H9 (cell line): ENCODE results near the gene CLK4. TPM values are rescaled to one million over a fixed set of nuclear protein-coding genes. Genes with fewer than 3 reads are reported as not detected.

Source experiments
- DNase-seq: peaks from one replicate; pipeline ENCODE4 v3.0.0-alpha.2; 2017
- H2AFZ ChIP-seq: one replicate; pipeline ENCODE4 v1.6.1; 2013; ENCODE audit warnings: mild to moderate bottlenecking, low read length, control low read depth, moderate library complexity
- H2AK5ac ChIP-seq: 2 replicates; pipeline ENCODE4 v1.6.1; 2013; ENCODE audit warnings: low read length, control low read depth, mixed read lengths; ENCODE audit not compliant: insufficient read length
- H2BK120ac ChIP-seq: one replicate; pipeline ENCODE4 v1.6.1; 2013; ENCODE audit warnings: low read depth, mild to moderate bottlenecking, low read length, control low read depth, inconsistent platforms; ENCODE audit not compliant: poor library complexity, severe bottlenecking
- H2BK12ac ChIP-seq: 2 replicates; pipeline ENCODE4 v1.6.1; 2013; ENCODE audit warnings: low read length, control low read depth, mixed read lengths, low read depth; ENCODE audit not compliant: insufficient read length
- H2BK15ac ChIP-seq: 2 replicates; pipeline ENCODE4 v1.6.1; 2013; ENCODE audit warnings: low read depth, low read length, control low read depth
- H2BK20ac ChIP-seq: one replicate; pipeline ENCODE4 v1.6.1; 2013; ENCODE audit warnings: low read depth, mild to moderate bottlenecking, low read length, control low read depth, inconsistent platforms; ENCODE audit not compliant: poor library complexity, severe bottlenecking
- H2BK5ac ChIP-seq: 2 replicates; pipeline ENCODE4 v1.6.1; 2013; ENCODE audit warnings: low read length, control low read depth, mixed read lengths; ENCODE audit not compliant: insufficient read length
- H3K14ac ChIP-seq: 2 replicates; pipeline ENCODE4 v1.6.1; 2013; ENCODE audit warnings: low read length, control low read depth; ENCODE audit not compliant: insufficient read depth
- H3K18ac ChIP-seq: 2 replicates; pipeline ENCODE4 v1.6.1; 2013; ENCODE audit warnings: low read depth, mild to moderate bottlenecking, mixed read lengths, low read length, control low read depth; ENCODE audit not compliant: insufficient read length
- H3K23ac ChIP-seq: 2 replicates; pipeline ENCODE4 v1.6.1; 2013; ENCODE audit warnings: low read length, control low read depth, mixed read lengths, low read depth; ENCODE audit not compliant: insufficient read length
- H3K23me2 ChIP-seq: 2 replicates; pipeline ENCODE4 v1.6.1; 2013; ENCODE audit warnings: low read depth, mild to moderate bottlenecking, mixed read lengths, low read length, control low read depth; ENCODE audit not compliant: insufficient read length, poor library complexity, severe bottlenecking
- H3K27ac ChIP-seq: 2 replicates; pipeline ENCODE4 v1.5.1; 2013; ENCODE audit warnings: low read length, control low read depth, mixed read lengths, low read depth; ENCODE audit not compliant: insufficient read length
- H3K27me3 ChIP-seq: 2 replicates; pipeline ENCODE4 v1.6.1; 2013; ENCODE audit warnings: low read length, control low read depth, inconsistent platforms; ENCODE audit not compliant: insufficient read depth
- H3K4ac ChIP-seq: 2 replicates; pipeline ENCODE4 v1.6.1; 2013; ENCODE audit warnings: low read depth, mild to moderate bottlenecking, control low read depth, inconsistent platforms, low read length, moderate library complexity
- H3K4me1 ChIP-seq: 2 replicates; pipeline ENCODE4 v1.6.1; 2013; ENCODE audit warnings: low read length, control low read depth, inconsistent platforms; ENCODE audit not compliant: insufficient read depth
- H3K4me2 ChIP-seq: 2 replicates; pipeline ENCODE4 v1.6.1; 2013; ENCODE audit warnings: low read length, control low read depth, mixed read lengths; ENCODE audit not compliant: insufficient read length, insufficient read depth
- H3K56ac ChIP-seq: 2 replicates; pipeline ENCODE4 v1.6.1; 2013; ENCODE audit warnings: low read depth, mild to moderate bottlenecking, mixed read lengths, low read length, control low read depth; ENCODE audit not compliant: insufficient read length
- H3K79me1 ChIP-seq: 2 replicates; pipeline ENCODE4 v1.6.1; 2013; ENCODE audit warnings: low read depth, mild to moderate bottlenecking, moderate library complexity, low read length, control low read depth, inconsistent platforms; ENCODE audit not compliant: insufficient read depth, poor library complexity, severe bottlenecking
- H3K79me2 ChIP-seq: 2 replicates; pipeline ENCODE4 v1.6.1; 2013; ENCODE audit warnings: low read length, control low read depth, inconsistent platforms; ENCODE audit not compliant: insufficient read depth
- H3K9ac ChIP-seq: 2 replicates; pipeline ENCODE4 v1.6.1; 2013; ENCODE audit warnings: low read length, control low read depth, mixed read lengths; ENCODE audit not compliant: insufficient read length; ENCODE audit errors: extremely low read depth
- H3K9me3 ChIP-seq: one replicate; pipeline ENCODE4 v1.6.1; 2013; ENCODE audit warnings: low read depth, low read length, inconsistent platforms; ENCODE audit not compliant: control insufficient read depth
- H3T11ph ChIP-seq: one replicate; pipeline ENCODE4 v1.6.1; 2013; ENCODE audit warnings: mild to moderate bottlenecking, low read length, control low read depth, inconsistent platforms
- H4K20me1 ChIP-seq: one replicate; pipeline ENCODE4 v1.6.1; 2013; ENCODE audit not compliant: control insufficient read depth, insufficient read length, insufficient read depth
- H4K5ac ChIP-seq: 2 replicates; pipeline ENCODE4 v1.6.1; 2013; ENCODE audit warnings: low read depth, mild to moderate bottlenecking, mixed read lengths, low read length, control low read depth; ENCODE audit not compliant: insufficient read length
- H4K8ac ChIP-seq: replicated peaks from 2 replicates; pipeline ENCODE4 v1.6.1; 2013; ENCODE audit warnings: low read length, control low read depth, mixed read lengths, low read depth; ENCODE audit not compliant: insufficient read length
- H4K91ac ChIP-seq: 2 replicates; pipeline ENCODE4 v1.6.1; 2013; ENCODE audit warnings: low read depth, mild to moderate bottlenecking, moderate library complexity, mixed read lengths, low read length, control low read depth; ENCODE audit not compliant: insufficient read length
- H3K27ac Mint-ChIP-seq, 3 experiments: 2 replicates in 2 of 3; 3 replicates in 1 of 3; pipeline ENCODE4 v1.8.0; 2020 to 2021; ENCODE audit warnings: mixed read lengths in 3 of 3, mild to moderate bottlenecking in 1 of 3, moderate library complexity in 1 of 3
- H3K27me3 Mint-ChIP-seq: 2 replicates; pipeline ENCODE4 v1.8.0; 2021; ENCODE audit warnings: low read depth, mild to moderate bottlenecking, moderate library complexity, mixed read lengths
- H3K36me3 Mint-ChIP-seq, 3 experiments: 2 replicates in 2 of 3; 3 replicates in 1 of 3; pipeline ENCODE4 v1.8.0; 2020 to 2021; ENCODE audit warnings: low read depth in 3 of 3, mixed read lengths in 3 of 3; ENCODE audit not compliant: insufficient read depth in 1 of 3
- H3K4me1 Mint-ChIP-seq, 2 experiments: 2 replicates each; pipeline ENCODE4 v1.8.0; 2020; ENCODE audit warnings: mixed read lengths in 2 of 2
- H3K4me3 Mint-ChIP-seq, 2 experiments: 2 replicates in 1 of 2; 3 replicates in 1 of 2; pipeline ENCODE4 v1.8.0; 2020 to 2021; ENCODE audit warnings: mild to moderate bottlenecking in 2 of 2, mixed read lengths in 2 of 2, moderate library complexity in 1 of 2
- H3K9me3 Mint-ChIP-seq, 2 experiments: 2 replicates in 1 of 2; 3 replicates in 1 of 2; pipeline ENCODE4 v1.8.0; 2020; ENCODE audit warnings: mild to moderate bottlenecking in 2 of 2, mixed read lengths in 2 of 2, moderate library complexity in 1 of 2
- WGBS: extraction: QIAGEN DNeasy Blood & Tissue Kit; methylation state at CpG from one replicate; pipeline ENCODE4 v1.1.7; 2013; ENCODE audit warnings: missing lambda C conversion rate, low lambda C conversion rate, mixed read lengths; ENCODE audit not compliant: insufficient read length; ENCODE audit errors: extremely low coverage; 5-methylcytosine and 5-hydroxymethylcytosine counted together
- total RNA-seq: library from RNA; stranded (reverse); gene quantifications from 2 replicates; pipeline ENCODE4 v1.2.1, GENCODE V29; 2021
- TF ChIP-seq, protein P1 (sequence below): fragments of 200-600 bp; sonication (generic); conservative IDR thresholded peaks from 3 replicates; pipeline ENCODE4 v1.8.0; 2021; ENCODE audit warnings: antibody characterized with exemption, mild to moderate bottlenecking

The CLK4 gene
- total RNA-seq, 1 experiment from 2014 or later, result 12.5 TPM

DNA sequence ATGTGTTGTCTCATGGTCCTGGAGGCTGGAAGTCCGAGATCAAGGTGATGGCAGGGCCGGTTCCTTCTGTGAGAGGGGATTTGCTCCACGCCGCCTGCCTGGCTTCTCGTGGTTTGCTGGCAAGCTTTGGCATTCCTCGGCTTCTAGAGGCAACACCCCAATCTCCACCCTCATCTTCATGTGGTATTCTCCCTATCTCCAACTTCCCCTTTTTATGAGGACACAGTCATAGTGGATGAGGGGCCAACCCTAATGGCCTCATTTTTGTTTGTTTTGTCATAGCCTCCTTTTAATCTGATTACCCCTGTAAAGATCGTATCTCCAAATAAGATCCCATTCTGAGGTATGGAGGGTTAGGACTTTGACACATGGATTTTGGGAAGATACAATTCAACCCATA lies 41.7 kb upstream of the CLK4 start:
- no peak overlapping the region for H3K14ac ChIP-seq
- peaks cover 11 to 53% of the 10 kb centered on the region in 2 experiments for H3K9me3 Mint-ChIP-seq
- H3K4me1 Mint-ChIP-seq, result peaks cover 0 to 6% of the 10 kb centered on the region in 2 experiments; a peak in 1 of 4 replicates
- no peaks in the 10 kb centered on the region for H3K4me1 ChIP-seq
- H3K27me3 Mint-ChIP-seq, result peaks cover 17% of the 10 kb centered on the region
- no peak overlapping the region for H3T11ph ChIP-seq
- no peak overlapping the region for H3K56ac ChIP-seq
- H3K4ac ChIP-seq, result no peak overlapping the region
- H2BK20ac ChIP-seq, result no peak overlapping the region
- H3K27ac Mint-ChIP-seq, result no peak overlapping the region
- no peaks in the 10 kb centered on the region for H3K27me3 ChIP-seq
- H2BK15ac ChIP-seq, result no peak overlapping the region
- no peaks in the 10 kb centered on the region for H3K79me2 ChIP-seq
- no peak overlapping the region for H2BK5ac ChIP-seq
- H3K9me3 ChIP-seq, result no peaks in the 10 kb centered on the region
- no peak overlapping the region for H3K9ac ChIP-seq
- H2BK120ac ChIP-seq, result no peak overlapping the region
- DNase-seq, result no peak
- no peak overlapping the region for H2BK12ac ChIP-seq
- no peaks in the 10 kb centered on the region for H3K23me2 ChIP-seq
- no peak overlapping the region for H4K91ac ChIP-seq
- H3K4me2 ChIP-seq, result no peak overlapping the region
- no peak overlapping the region for H3K4me3 Mint-ChIP-seq
- H3K79me1 ChIP-seq, result no peaks in the 10 kb centered on the region
- H3K18ac ChIP-seq, result no peak overlapping the region
- no peaks in the 10 kb centered on the region for H4K20me1 ChIP-seq
- TF ChIP-seq, protein P1, sequence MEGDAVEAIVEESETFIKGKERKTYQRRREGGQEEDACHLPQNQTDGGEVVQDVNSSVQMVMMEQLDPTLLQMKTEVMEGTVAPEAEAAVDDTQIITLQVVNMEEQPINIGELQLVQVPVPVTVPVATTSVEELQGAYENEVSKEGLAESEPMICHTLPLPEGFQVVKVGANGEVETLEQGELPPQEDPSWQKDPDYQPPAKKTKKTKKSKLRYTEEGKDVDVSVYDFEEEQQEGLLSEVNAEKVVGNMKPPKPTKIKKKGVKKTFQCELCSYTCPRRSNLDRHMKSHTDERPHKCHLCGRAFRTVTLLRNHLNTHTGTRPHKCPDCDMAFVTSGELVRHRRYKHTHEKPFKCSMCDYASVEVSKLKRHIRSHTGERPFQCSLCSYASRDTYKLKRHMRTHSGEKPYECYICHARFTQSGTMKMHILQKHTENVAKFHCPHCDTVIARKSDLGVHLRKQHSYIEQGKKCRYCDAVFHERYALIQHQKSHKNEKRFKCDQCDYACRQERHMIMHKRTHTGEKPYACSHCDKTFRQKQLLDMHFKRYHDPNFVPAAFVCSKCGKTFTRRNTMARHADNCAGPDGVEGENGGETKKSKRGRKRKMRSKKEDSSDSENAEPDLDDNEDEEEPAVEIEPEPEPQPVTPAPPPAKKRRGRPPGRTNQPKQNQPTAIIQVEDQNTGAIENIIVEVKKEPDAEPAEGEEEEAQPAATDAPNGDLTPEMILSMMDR, result no peak
- H2AFZ ChIP-seq, result no peak overlapping the region
- no CpG with 5 or more reads among the region's 7 CpGs for WGBS
- no peak overlapping the region for H3K27ac ChIP-seq
- no peaks in the 10 kb centered on the region for H3K36me3 Mint-ChIP-seq
- no peak overlapping the region for H4K8ac ChIP-seq
- no peak overlapping the region for H3K23ac ChIP-seq
- H4K5ac ChIP-seq, result no peak overlapping the region
- H2AK5ac ChIP-seq, result no peak overlapping the region
